GM21423 (cell line): ENCODE measurements around the gene RMND5A.
A peak's percentile ranks its signal among the peaks of the same experiment; 100 is the strongest.
"Not testable (repeated sequence)": the region's sequence is repeated elsewhere in the genome, so short reads cannot be mapped to it uniquely, and the experiment has no call there.

Experiments
- ATAC-seq: cut with Tn5 transposase; IDR thresholded peaks from one replicate; pipeline ENCODE4 v1.9.1; 2021; ENCODE audit warnings: mild to moderate bottlenecking, moderate library complexity; ENCODE audit not compliant: unreplicated experiment

The RMND5A gene

GRCh38 chr2:86719637-86720539 lies at the start of gene RMND5A:
TSS of gene RMND5A (plus strand) at chr2:86720291. CDS start at chr2:86720668, 377 bp downstream.
- peak; percentile 87 for ATAC-seq

- ATAC-seq, result no peak
Observed at GRCh38 chr2:86671337-86671981, 48.6 kb upstream of the RMND5A start.

GRCh38 chr2:86672027-86672545 lies 48.0 kb upstream of the RMND5A start:
- no peak for ATAC-seq

- ATAC-seq, result no peak
Observed at GRCh38 chr2:86673011-86673410, 47.1 kb upstream of the RMND5A start.

GRCh38 chr2:86673986-86674670 lies 46.0 kb upstream of the RMND5A start:
- ATAC-seq, result no peak

- no peak for ATAC-seq
Observed at GRCh38 chr2:86675104-86675503, 45.0 kb upstream of the RMND5A start.

GRCh38 chr2:86675511-86676015 lies 44.5 kb upstream of the RMND5A start:
- no peak for ATAC-seq

GRCh38 chr2:86677816-86678215 lies 42.3 kb upstream of the RMND5A start:
- no peak for ATAC-seq

- no peak for ATAC-seq
Observed at GRCh38 chr2:86679036-86679435, 41.1 kb upstream of the RMND5A start.

- ATAC-seq, result no peak
Observed at GRCh38 chr2:86685351-86685750, 34.7 kb upstream of the RMND5A start.

GRCh38 chr2:86686460-86686859 lies 33.6 kb upstream of the RMND5A start:
- no peak for ATAC-seq

- no peak for ATAC-seq
Observed at GRCh38 chr2:86686905-86687304, 33.2 kb upstream of the RMND5A start.

GRCh38 chr2:86695053-86695691 lies 24.9 kb upstream of the RMND5A start:
- ATAC-seq, result no peak

- ATAC-seq, result no peak
Observed at GRCh38 chr2:86697551-86698104, 22.5 kb upstream of the RMND5A start.

GRCh38 chr2:86700690-86701089 lies 19.4 kb upstream of the RMND5A start:
- ATAC-seq, result no peak

- no peak for ATAC-seq
Observed at GRCh38 chr2:86703704-86704361, 16.3 kb upstream of the RMND5A start.

GRCh38 chr2:86704459-86704971 lies 15.6 kb upstream of the RMND5A start:
- ATAC-seq, result no peak

GRCh38 chr2:86706220-86706619 lies 13.9 kb upstream of the RMND5A start:
- no peak for ATAC-seq

- ATAC-seq, result no peak
Observed at GRCh38 chr2:86706935-86707334, 13.2 kb upstream of the RMND5A start.

- not testable (repeated sequence) for ATAC-seq
Observed at GRCh38 chr2:86708126-86708525, 12.0 kb upstream of the RMND5A start.
